ENCODE data around the gene OBSCN.
"Not testable (repeated sequence)": the region's sequence is repeated elsewhere in the genome, so short reads cannot be mapped to it uniquely, and the experiment has no call there.

OBSCN gene

DNA sequence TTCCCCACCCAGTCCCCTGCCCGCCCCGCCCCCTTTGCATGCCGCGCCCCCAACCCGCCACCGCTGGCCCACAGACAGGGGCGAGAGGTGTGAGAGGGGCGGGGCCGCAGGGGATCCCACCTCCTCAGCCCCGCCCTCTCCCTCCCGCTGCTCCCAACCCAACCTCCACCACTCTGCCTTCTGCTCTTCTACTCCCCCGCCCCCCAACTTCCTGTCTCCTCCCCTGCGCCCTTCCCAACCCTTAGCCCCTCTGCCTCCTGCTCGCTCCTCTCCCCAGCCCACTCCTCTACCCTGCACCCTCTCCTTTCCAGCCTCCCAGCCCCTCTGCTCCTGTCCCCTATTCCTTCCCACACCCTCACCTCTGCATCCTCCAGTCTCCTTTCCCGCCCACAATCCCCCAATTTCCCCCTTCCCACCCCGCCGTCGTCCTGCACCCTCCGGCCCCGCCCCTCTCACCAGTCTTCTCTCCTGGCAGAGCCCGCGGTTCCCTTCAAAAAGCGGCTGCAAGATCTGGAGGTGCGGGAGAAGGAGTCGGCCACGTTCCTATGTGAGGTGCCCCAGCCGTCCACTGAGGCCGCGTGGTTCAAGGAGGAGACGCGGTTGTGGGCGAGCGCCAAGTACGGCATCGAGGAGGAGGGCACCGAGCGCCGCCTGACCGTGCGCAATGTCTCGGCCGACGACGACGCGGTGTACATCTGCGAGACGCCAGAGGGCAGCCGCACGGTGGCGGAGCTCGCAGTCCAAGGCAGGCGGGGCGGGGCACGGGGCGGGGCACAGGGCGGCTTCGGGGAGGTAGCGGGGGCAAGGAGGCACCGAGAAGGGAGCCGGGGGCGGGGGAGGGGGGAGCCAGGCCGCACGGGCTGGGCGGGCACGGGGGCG is 5.4 kb downstream of the OBSCN start:
- peak; percentile 86 for DNase-seq (ENCODE audit: low spot score)

GRCh38 chr1:228213917-228214808 is 6.3 kb downstream of the OBSCN start:
- no peak for DNase-seq (ENCODE audit: low spot score)

- DNase-seq (ENCODE audit: low spot score), result no peak
Measured at GRCh38 chr1:228214921-228215662, 7.2 kb downstream of the OBSCN start.

DNA sequence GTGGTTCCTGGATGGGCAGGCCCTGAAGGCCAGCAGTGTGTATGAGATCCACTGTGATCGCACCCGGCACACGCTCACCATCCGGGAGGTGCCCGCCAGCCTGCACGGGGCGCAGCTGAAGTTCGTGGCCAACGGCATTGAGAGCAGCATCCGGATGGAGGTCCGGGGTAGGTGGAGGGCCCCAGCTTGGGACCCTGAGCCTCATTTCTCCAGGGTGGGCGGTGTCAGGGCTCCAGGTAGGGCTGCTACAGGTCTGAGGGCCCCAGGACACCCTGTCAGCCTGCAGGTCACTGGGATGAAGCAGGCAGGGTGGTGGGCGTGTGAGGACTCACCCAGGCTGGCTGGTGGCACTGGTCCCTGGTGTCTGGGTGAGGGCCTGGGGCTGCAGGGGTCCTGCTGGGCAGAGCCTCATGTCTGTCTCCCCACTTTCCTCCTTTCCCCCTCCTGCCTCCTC is 7.8 kb downstream of the OBSCN start:
- no peak for DNase-seq (ENCODE audit: low spot score)

DNA sequence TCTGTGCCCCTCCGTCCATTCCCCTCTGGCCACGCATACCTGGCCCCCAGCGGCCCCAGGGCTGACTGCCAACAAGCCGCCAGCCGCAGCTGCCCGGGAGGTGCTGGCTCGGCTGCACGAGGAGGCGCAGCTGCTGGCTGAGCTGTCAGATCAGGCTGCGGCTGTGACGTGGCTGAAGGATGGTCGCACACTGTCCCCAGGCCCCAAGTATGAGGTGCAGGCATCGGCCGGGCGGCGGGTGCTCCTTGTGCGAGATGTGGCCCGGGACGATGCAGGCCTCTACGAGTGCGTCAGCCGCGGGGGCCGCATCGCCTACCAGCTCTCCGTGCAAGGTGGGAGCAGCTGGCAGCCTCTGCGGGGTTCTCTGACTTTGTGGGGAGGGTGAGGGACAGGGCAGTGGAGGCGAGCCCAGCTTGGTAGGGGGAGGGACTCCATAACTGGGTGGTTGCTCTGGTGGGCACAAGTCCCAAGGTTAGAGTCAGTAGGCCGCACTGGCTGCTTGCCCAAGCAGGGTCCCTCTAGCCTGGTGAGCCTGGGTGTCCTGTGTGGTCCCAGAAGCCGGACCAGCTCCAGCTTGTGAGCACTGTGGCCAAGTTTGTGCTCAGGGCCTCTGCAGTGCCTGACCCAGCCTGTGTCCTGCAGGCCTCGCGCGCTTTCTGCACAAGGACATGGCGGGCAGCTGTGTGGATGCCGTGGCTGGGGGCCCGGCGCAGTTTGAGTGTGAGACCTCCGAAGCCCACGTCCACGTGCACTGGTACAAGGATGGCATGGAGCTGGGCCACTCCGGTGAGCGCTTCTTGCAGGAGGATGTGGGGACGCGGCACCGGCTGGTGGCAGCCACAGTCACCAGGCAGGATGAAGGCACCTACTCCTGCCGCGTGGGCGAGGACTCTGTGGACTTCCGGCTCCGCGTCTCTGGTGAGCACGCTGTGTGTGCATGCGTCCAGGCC is 8.8 kb downstream of the OBSCN start:
- no peak for DNase-seq (ENCODE audit: low spot score)

- no peak for DNase-seq (ENCODE audit: low spot score)
Measured at GRCh38 chr1:228217551-228218344, 9.9 kb downstream of the OBSCN start.

GRCh38 chr1:228218513-228219244 is 10.8 kb downstream of the OBSCN start:
- DNase-seq (ENCODE audit: low spot score), result no peak

GRCh38 chr1:228219245-228219961 is 11.6 kb downstream of the OBSCN start:
- DNase-seq (ENCODE audit: low spot score), result no peak

GRCh38 chr1:228219962-228220780 is 12.3 kb downstream of the OBSCN start:
- no peak for DNase-seq (ENCODE audit: low spot score)

- DNase-seq (ENCODE audit: low spot score), result not testable (repeated sequence)
Measured at GRCh38 chr1:228221097-228221496, 13.3 kb downstream of the OBSCN start.

DNA sequence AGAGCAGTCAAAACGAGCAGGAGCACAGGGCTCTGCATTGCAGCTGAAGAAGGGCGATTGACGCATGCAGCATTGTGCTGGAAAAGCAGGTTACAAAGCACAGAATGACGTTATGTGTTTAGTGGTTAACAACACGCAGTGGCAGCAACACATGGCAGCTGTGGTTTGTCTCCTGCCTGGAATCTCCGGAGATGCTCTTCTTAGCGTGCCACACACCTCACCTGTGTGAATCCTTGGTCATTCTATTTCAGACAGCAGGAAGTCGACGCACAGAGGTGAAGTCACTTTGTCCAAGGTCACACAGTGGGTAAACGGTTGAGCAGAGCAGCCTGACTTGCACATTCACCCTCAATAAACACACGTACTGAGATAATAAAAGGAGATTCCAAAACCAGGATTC is 14.7 kb downstream of the OBSCN start:
- no peak for DNase-seq (ENCODE audit: low spot score)

DNA sequence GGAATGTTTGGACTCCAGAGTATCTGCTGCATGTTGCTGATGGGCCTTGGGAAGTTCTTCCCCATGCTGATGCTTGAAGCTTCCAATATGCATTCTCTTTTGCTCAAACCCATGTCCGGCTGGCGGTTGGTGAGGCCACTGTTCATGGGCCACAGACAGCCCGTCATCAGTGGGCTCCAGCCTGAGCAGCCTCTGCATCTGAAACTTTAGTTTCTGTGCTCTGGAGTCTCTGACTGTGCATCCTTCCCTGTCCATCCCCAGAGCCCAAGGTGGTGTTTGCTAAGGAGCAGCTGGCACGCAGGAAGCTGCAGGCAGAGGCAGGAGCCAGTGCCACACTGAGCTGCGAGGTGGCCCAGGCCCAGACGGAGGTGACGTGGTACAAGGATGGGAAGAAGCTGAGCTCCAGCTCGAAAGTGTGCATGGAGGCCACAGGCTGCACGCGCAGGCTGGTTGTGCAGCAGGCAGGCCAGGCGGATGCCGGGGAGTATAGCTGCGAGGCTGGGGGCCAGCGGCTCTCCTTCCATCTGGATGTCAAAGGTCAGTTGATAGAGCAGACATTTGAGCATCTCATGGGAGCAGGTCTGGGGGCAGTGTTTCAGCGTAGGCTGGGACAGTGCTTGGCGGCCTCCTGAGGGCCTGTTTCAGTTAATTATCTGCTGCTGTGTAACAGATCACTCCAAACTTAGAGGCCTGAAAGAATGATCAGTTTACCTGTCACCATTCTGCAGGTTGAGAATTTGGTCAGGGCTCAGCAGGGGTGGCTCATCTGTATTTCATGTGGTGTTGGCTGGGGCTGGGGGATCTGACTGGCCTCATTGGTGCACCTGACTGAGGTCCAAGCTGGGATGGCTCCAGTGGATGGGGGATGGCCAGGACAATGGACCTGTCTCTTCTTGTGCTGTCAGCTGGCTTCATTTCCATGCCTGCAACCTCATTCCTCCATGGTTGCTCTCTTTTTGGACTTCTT is 16.6 kb downstream of the OBSCN start:
- DNase-seq (ENCODE audit: low spot score), result no peak

GRCh38 chr1:228225165-228225710 is 17.4 kb downstream of the OBSCN start:
- no peak for DNase-seq (ENCODE audit: low spot score)

DNA sequence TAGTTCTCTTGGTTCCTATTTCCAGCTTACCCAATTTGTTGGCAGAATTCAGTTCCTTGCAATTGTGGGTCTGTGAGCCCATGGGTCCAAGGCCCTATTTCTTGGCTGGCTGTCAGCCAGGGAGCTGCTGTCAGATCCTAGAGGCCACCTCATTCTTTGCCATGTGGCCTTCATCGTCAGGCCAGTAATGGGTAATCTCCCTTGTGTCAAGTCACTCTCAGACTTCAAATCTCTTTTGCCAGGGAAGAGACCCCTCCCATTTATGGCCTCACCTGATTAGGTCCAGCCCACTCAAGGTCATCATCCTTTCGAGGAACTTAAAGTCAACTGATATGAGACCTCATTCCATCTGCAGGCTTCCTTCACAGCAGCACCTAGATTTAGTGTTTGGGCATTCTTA is 17.9 kb downstream of the OBSCN start:
- DNase-seq (ENCODE audit: low spot score), result no peak

DNA sequence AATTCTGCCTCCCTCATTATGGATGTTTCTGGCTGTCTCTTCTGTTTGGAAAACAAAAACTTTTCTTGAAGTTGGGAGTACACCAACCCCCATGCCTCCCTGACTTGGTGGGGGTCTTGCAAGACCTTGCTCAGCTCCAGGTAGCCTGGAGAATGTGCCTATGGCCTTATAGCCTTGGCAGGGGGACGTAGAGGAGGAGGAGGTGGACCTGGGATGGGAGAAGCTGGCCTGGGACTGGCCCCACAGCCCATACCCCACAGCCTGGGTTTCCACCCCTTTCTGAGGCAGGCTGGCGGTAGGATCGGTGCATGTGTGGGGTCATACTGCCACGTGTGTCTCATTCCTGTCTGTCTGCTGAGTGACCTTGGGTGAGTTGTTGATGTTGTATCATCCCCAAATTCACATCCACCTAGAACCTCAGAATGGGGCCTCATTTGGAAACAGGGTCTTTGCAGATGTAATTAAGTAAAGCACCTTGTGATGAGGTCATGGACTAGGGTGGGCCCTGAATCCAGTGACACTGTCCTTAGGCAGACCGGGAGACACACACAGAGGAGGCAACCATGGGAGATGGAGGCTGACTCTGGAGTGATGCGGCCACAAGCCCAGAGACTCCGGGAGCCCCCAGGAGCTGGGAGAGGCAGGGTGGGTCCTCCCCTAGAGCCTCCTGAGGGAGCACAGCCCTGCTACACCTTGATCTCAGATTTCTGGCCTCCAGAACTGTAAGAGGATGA is 18.5 kb downstream of the OBSCN start:
- DNase-seq (ENCODE audit: low spot score), result no peak

Measured in kidney tubule cell (primary cell).